Naive thymus-derived CD4-positive, alpha-beta T cell (primary cell): Measurements from ENCODE around the gene SNX18. TPM values are rescaled to one million over a fixed set of nuclear protein-coding genes. Genes with fewer than 3 reads are reported as not detected.

Experiments used
- ATAC-seq: fragments of 150-1000 bp; cut with Tn5 transposase; 2 replicates; pipeline ENCODE4 v1.10.0; 2021; ENCODE audit warnings: mild to moderate bottlenecking, moderate library complexity
- CTCF ChIA-PET: fragments of 350-600 bp; sonication (Branson Sonifier 250); formaldehyde crosslinking; loops from one replicate; lab custom pipeline; 2021; ENCODE audit warnings: antibody characterized with exemption; lab: Charles Lee
- POLR2A ChIA-PET: fragments of 350-600 bp; sonication (Branson Sonifier 250); formaldehyde crosslinking; loops from one replicate; lab custom pipeline; 2021; ENCODE audit warnings: antibody characterized with exemption, inconsistent platforms; lab: Charles Lee
- DNase-seq, 9 donors: peaks; one replicate each; pipeline versions ENCODE4 v3.0.0 to v3.0.0-alpha.2; 2020 to 2022; ENCODE audit warnings: mixed read lengths in 1 of 9
- H3K27ac ChIP-seq: one replicate; pipeline ENCODE4 v1.7.0; 2013; ENCODE audit warnings: mild to moderate bottlenecking, low read depth, low read length, moderate library complexity
- H3K27me3 ChIP-seq, 2 donors: one replicate each; pipeline ENCODE4 v1.7.0; 2013; ENCODE audit warnings: low read length in 2 of 2, mild to moderate bottlenecking in 2 of 2, moderate library complexity in 2 of 2; ENCODE audit not compliant: control insufficient read depth in 2 of 2, insufficient read depth in 2 of 2
- H3K36me3 ChIP-seq, 3 experiments: 1 replicate in 2 of 3; 2 replicates in 1 of 3; pipeline ENCODE4 v1.7.0; 2013; ENCODE audit warnings: low read length in 3 of 3, mild to moderate bottlenecking in 3 of 3, moderate library complexity in 1 of 3; ENCODE audit not compliant: insufficient read depth in 3 of 3, control insufficient read depth in 2 of 3
- H3K4me1 ChIP-seq, 2 donors: one replicate each; pipeline ENCODE4 v1.7.0; 2013; ENCODE audit warnings: low read length in 2 of 2, mild to moderate bottlenecking in 2 of 2, moderate library complexity in 1 of 2; ENCODE audit not compliant: control insufficient read depth in 2 of 2, insufficient read depth in 2 of 2
- H3K4me3 ChIP-seq: 2 replicates; pipeline ENCODE4 v1.7.0; 2013; ENCODE audit warnings: mild to moderate bottlenecking, low read length
- H3K9me3 ChIP-seq, 3 experiments: 1 replicate in 2 of 3; 2 replicates in 1 of 3; pipeline ENCODE4 v1.7.0; 2013; ENCODE audit warnings: low read length in 3 of 3; ENCODE audit not compliant: control insufficient read depth in 2 of 3
- H3K27ac Mint-ChIP-seq, 9 donors: one replicate each; pipeline ENCODE4 v1.8.0; 2020 to 2022; ENCODE audit warnings: mixed read lengths in 9 of 9, mild to moderate bottlenecking in 8 of 9, moderate library complexity in 5 of 9, inconsistent platforms in 2 of 9
- H3K27me3 Mint-ChIP-seq, 5 donors: one replicate each; pipeline ENCODE4 v1.8.0; 2021 to 2022; ENCODE audit warnings: mixed read lengths in 5 of 5, mild to moderate bottlenecking in 1 of 5
- H3K36me3 Mint-ChIP-seq, 5 donors: one replicate each; pipeline ENCODE4 v1.8.0; 2020 to 2022; ENCODE audit warnings: mixed read lengths in 5 of 5, mild to moderate bottlenecking in 3 of 5, inconsistent platforms in 1 of 5
- H3K4me1 Mint-ChIP-seq, 7 donors: one replicate each; pipeline ENCODE4 v1.8.0; 2020 to 2022; ENCODE audit warnings: mixed read lengths in 7 of 7, mild to moderate bottlenecking in 3 of 7, inconsistent platforms in 1 of 7
- H3K4me3 Mint-ChIP-seq, 10 donors: one replicate each; pipeline ENCODE4 v1.8.0; 2020 to 2022; ENCODE audit warnings: mild to moderate bottlenecking in 10 of 10, mixed read lengths in 10 of 10, moderate library complexity in 6 of 10, inconsistent platforms in 2 of 10
- H3K9me3 Mint-ChIP-seq, 11 donors: one replicate each; pipeline ENCODE4 v1.8.0; 2020 to 2022; ENCODE audit warnings: mixed read lengths in 11 of 11, mild to moderate bottlenecking in 4 of 11, inconsistent platforms in 1 of 11, moderate library complexity in 1 of 11
- intact Hi-C, 2 donors: fragments of 100-400 bp; cut with micrococcal nuclease; formaldehyde crosslinking; loops; one replicate each; pipeline ENCODE4 v1.15.1; 2023
- polyA plus RNA-seq, 2 donors: library from polyadenylated mRNA; unstranded; fragments of 300-500 nt; fragmentation: Illumina TruSeq; gene quantifications; one replicate each; pipeline ENCODE4 v1.2.3, GENCODE V29; 2021
- total RNA-seq, 6 experiments: library from RNA in 5 of 6; stranded (reverse) in 5 of 6; gene quantifications; 1 replicate in 5 of 6; 2 replicates in 1 of 6; pipeline ENCODE4 v1.2.3 and lab custom pipeline; 2021 to 2026

The SNX18 gene
- total and polyA plus RNA-seq, 7 experiments from 2014 or later = 3.2 to 40.9 (median 24.6) TPM

- no peak overlapping the region for H3K27ac ChIP-seq
- H3K4me1 ChIP-seq = no peaks in the 10 kb centered on the region
- peaks cover 0 to 7% (median 0%) of the 10 kb centered on the region in 3 experiments for H3K9me3 ChIP-seq
- DNase-seq (no peak), ATAC-seq (no peak)
- peaks cover 0 to 8% (median 3%) of the 10 kb centered on the region in 5 donors for H3K36me3 Mint-ChIP-seq
- peaks cover 0 to 23% (median 6%) of the 10 kb centered on the region in 11 donors for H3K9me3 Mint-ChIP-seq
- peaks cover 0 to 6% (median 0%) of the 10 kb centered on the region in 5 donors for H3K27me3 Mint-ChIP-seq
- ChIA-PET POLR2A (no interaction called here), CTCF (interaction anchor here (0.6 kb wide), 1 partner anchor 25 kb away, joined by 3 read pairs; no protein-coding TSS in a partner anchor)
- H3K4me1 Mint-ChIP-seq = peaks cover 0 to 4% (median 2%) of the 10 kb centered on the region in 7 donors
- intact Hi-C loops = no loop called here
- H3K4me3 ChIP-seq = no peak overlapping the region
- H3K4me3 Mint-ChIP-seq = no peak overlapping the region
- H3K27ac Mint-ChIP-seq = no peak overlapping the region
- H3K27me3 ChIP-seq = no peaks in the 10 kb centered on the region
- no peaks in the 10 kb centered on the region for H3K36me3 ChIP-seq
These were observed 68.8 kb downstream of the SNX18 start for GRCh38 chr5:54586336-54586735.

DNA sequence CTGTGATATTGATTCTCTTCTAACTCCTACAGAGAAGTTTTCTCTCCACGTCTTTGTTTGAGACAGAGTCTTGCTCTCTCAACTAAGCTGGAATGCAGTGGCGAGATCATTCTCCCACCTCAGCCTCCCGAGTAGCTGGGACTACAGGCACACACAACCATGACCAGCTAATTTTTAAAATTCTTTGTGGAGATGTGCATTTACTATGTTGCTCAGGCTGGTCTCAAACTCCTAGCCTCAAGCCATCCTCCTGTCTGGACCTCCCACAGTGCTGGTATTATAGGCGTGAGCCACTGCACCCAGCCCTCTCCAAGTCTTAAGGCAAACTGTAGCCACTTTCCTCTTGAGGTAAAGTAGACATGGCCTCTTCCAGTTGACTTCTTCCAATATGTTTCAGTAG is 72.2 kb downstream of the SNX18 start:
- peaks cover 0 to 8% (median 3%) of the 10 kb centered on the region in 5 donors for H3K36me3 Mint-ChIP-seq
- Histone ChIP-seq H3K4me3 (no peak overlapping the region), H3K36me3 (no peaks in the 10 kb centered on the region), H3K9me3 (peaks cover 0 to 7% (median 0%) of the 10 kb centered on the region in 3 experiments), H3K27ac (no peak overlapping the region), H3K27me3 (no peaks in the 10 kb centered on the region), H3K4me1 (no peaks in the 10 kb centered on the region)
- H3K4me3 Mint-ChIP-seq = no peak overlapping the region
- DNase-seq = no peak
- H3K4me1 Mint-ChIP-seq = no peaks in the 10 kb centered on the region
- ATAC-seq = no peak
- ChIA-PET CTCF (interaction anchor here (1.2 kb wide), 1 partner anchor 14 kb away, joined by 3 read pairs; no protein-coding TSS in a partner anchor), POLR2A (interaction anchor here (1.1 to 1.7 kb wide), 2 partner anchors 11 to 21 kb away, joined by 5 read pairs; no protein-coding TSS in a partner anchor)
- H3K27me3 Mint-ChIP-seq = peaks cover 0 to 3% (median 0%) of the 10 kb centered on the region in 5 donors
- H3K9me3 Mint-ChIP-seq = peaks cover 0 to 23% (median 9%) of the 10 kb centered on the region in 11 donors
- no peak overlapping the region for H3K27ac Mint-ChIP-seq
- intact Hi-C loops = no loop called here

GRCh38 chr5:54590824-54591223 is 73.3 kb downstream of the SNX18 start:
- Mint-ChIP-seq H3K27me3 (peaks cover 0 to 3% (median 0%) of the 10 kb centered on the region in 5 donors), H3K4me3 (no peak overlapping the region), H3K9me3 (peaks cover 0 to 16% (median 9%) of the 10 kb centered on the region in 11 donors), H3K36me3 (peaks cover under 1 to 8% (median 5%) of the 10 kb centered on the region in 5 donors), H3K27ac (peak overlapping the region in 1 of 9 donors; percentile 33), H3K4me1 (no peaks in the 10 kb centered on the region)
- Histone ChIP-seq H3K36me3 (no peaks in the 10 kb centered on the region), H3K4me3 (no peak overlapping the region), H3K27ac (no peak overlapping the region), H3K9me3 (peaks cover 0 to 5% (median 0%) of the 10 kb centered on the region in 3 experiments), H3K27me3 (no peaks in the 10 kb centered on the region), H3K4me1 (no peaks in the 10 kb centered on the region)
- intact Hi-C loops = no loop called here
- CTCF ChIA-PET = interaction anchor here (0.6 to 0.7 kb wide), 2 partner anchors 11 to 56 kb away, joined by 3 read pairs; no protein-coding TSS in a partner anchor
- ATAC-seq (no peak), DNase-seq (no peak)
- POLR2A ChIA-PET = interaction anchor here (0.7 to 1.7 kb wide), 4 partner anchors 20 to 1891 kb away, joined by 3 to 5 read pairs (median 3); no protein-coding TSS in a partner anchor

- Mint-ChIP-seq H3K9me3 (peaks cover 7 to 23% (median 18%) of the 10 kb centered on the region in 11 donors), H3K27ac (no peak overlapping the region), H3K27me3 (peaks cover 0 to 17% (median 0%) of the 10 kb centered on the region in 5 donors), H3K36me3 (peaks cover 14 to 20% (median 17%) of the 10 kb centered on the region in 5 donors), H3K4me3 (no peak overlapping the region), H3K4me1 (no peaks in the 10 kb centered on the region)
- intact Hi-C loops = no loop called here
- CTCF ChIA-PET = no interaction called here
- POLR2A ChIA-PET = interaction anchor here (1.0 kb wide), 1 partner anchor 52 kb away, joined by 3 read pairs; no protein-coding TSS in a partner anchor
- no peak overlapping the region for H3K4me3 ChIP-seq
- no peaks in the 10 kb centered on the region for H3K4me1 ChIP-seq
- H3K9me3 ChIP-seq = peaks cover 0 to 5% (median 0%) of the 10 kb centered on the region in 3 experiments
- H3K27me3 ChIP-seq = no peaks in the 10 kb centered on the region
- no peak overlapping the region for H3K27ac ChIP-seq
- no peak for ATAC-seq
- no peak for DNase-seq
- H3K36me3 ChIP-seq = no peaks in the 10 kb centered on the region
These were observed 76.2 kb downstream of the SNX18 start for GRCh38 chr5:54593779-54594178.

- H3K4me1 ChIP-seq = no peaks in the 10 kb centered on the region
- POLR2A ChIA-PET = interaction anchor here (1.0 kb wide), 1 partner anchor 52 kb away, joined by 3 read pairs; no protein-coding TSS in a partner anchor
- Mint-ChIP-seq H3K36me3 (peaks cover 14 to 24% (median 18%) of the 10 kb centered on the region in 5 donors), H3K4me1 (no peaks in the 10 kb centered on the region), H3K9me3 (peaks cover 7 to 25% (median 18%) of the 10 kb centered on the region in 11 donors), H3K4me3 (no peak overlapping the region), H3K27ac (no peak overlapping the region), H3K27me3 (peaks cover 0 to 21% (median 0%) of the 10 kb centered on the region in 5 donors)
- H3K27ac ChIP-seq = no peak overlapping the region
- ATAC-seq = no peak
- H3K27me3 ChIP-seq = no peaks in the 10 kb centered on the region
- intact Hi-C loops = no loop called here
- peaks cover 0 to 5% (median 0%) of the 10 kb centered on the region in 3 experiments for H3K9me3 ChIP-seq
- DNase-seq = no peak
- CTCF ChIA-PET = no interaction called here
- no peak overlapping the region for H3K4me3 ChIP-seq
- H3K36me3 ChIP-seq = no peaks in the 10 kb centered on the region
These were observed 76.6 kb downstream of the SNX18 start for GRCh38 chr5:54594181-54594580.

DNA sequence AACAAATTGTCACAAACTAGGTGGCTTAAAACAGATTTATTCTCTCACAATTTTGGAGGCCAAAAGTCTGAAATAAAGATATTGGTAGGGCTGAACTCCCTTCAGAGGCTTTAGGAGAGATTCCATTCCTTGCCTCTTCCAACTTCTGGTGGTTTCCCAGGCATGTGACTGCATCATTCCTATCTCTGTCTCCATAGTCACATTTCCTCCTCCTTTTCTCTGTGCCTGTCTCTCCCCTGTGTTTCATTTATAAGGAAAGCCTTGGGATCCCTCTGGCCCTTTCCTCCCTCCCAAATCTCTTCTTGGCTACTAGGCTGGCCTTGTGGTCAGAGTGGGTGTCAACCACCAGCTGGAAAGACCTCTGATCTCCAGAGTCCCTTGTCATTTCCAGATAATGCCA is 78.2 kb downstream of the SNX18 start:
- no peaks in the 10 kb centered on the region for H3K4me1 Mint-ChIP-seq
- Histone ChIP-seq H3K9me3 (peaks cover 0 to 5% (median 0%) of the 10 kb centered on the region in 3 experiments), H3K27me3 (no peaks in the 10 kb centered on the region), H3K36me3 (no peaks in the 10 kb centered on the region), H3K4me3 (no peak overlapping the region), H3K27ac (no peak overlapping the region), H3K4me1 (no peaks in the 10 kb centered on the region)
- H3K36me3 Mint-ChIP-seq = peaks cover 14 to 33% (median 18%) of the 10 kb centered on the region in 5 donors
- ChIA-PET POLR2A (no interaction called here), CTCF (interaction anchor here (0.6 kb wide), 1 partner anchor 80 kb away, joined by 3 read pairs; no protein-coding TSS in a partner anchor)
- no peak overlapping the region for H3K4me3 Mint-ChIP-seq
- ATAC-seq (no peak), DNase-seq (no peak)
- H3K27ac Mint-ChIP-seq = no peak overlapping the region
- H3K27me3 Mint-ChIP-seq = peaks cover 0 to 31% (median 0%) of the 10 kb centered on the region in 5 donors
- intact Hi-C loops = no loop called here
- H3K9me3 Mint-ChIP-seq = peaks cover 7 to 34% (median 18%) of the 10 kb centered on the region in 11 donors
